Thymus (tissue), 11 donors: ENCODE data around the gene SPOCK3. TPM values are rescaled to one million over a fixed set of nuclear protein-coding genes. Genes with fewer than 3 reads are reported as not detected.
"Not testable (repeated sequence)": the region's sequence is repeated elsewhere in the genome, so short reads cannot be mapped to it uniquely, and the experiment has no call there.

Experiments
- DNase-seq, 9 donors: peaks; one replicate each; pipeline ENCODE4 v3.0.0-alpha.2; 2013; ENCODE audit warnings: low spot score in 9 of 9, low read depth in 6 of 9, missing footprints in 1 of 9
- H3K27ac ChIP-seq, 2 donors: one replicate each; pipeline ENCODE4 v1.5.1; 2013; ENCODE audit warnings: control low read depth in 1 of 2, low read depth in 1 of 2, low read length in 1 of 2, mild to moderate bottlenecking in 1 of 2, moderate library complexity in 1 of 2
- H3K27me3 ChIP-seq, 2 donors: one replicate each; pipeline ENCODE4 v1.5.1; 2013; ENCODE audit warnings: low read length in 1 of 2; ENCODE audit not compliant: control insufficient read depth in 2 of 2, insufficient read depth in 1 of 2
- H3K36me3 ChIP-seq, 2 donors: one replicate each; pipeline ENCODE4 v1.5.1; 2013; ENCODE audit warnings: low read length in 1 of 2, mild to moderate bottlenecking in 1 of 2, moderate library complexity in 1 of 2; ENCODE audit not compliant: control insufficient read depth in 2 of 2, insufficient read depth in 2 of 2
- H3K4me1 ChIP-seq, 2 donors: one replicate each; pipeline ENCODE4 v1.5.1; 2013; ENCODE audit warnings: low read length in 2 of 2; ENCODE audit not compliant: control insufficient read depth in 2 of 2, insufficient read depth in 2 of 2
- H3K4me3 ChIP-seq, 2 donors: one replicate each; pipeline ENCODE4 v1.5.1; 2013; ENCODE audit warnings: low read length in 2 of 2, control low read depth in 1 of 2, mild to moderate bottlenecking in 1 of 2
- H3K9me3 ChIP-seq, 2 donors: one replicate each; pipeline ENCODE4 v1.5.1; 2013; ENCODE audit warnings: low read length in 1 of 2, mild to moderate bottlenecking in 1 of 2; ENCODE audit not compliant: control insufficient read depth in 2 of 2, insufficient read depth in 1 of 2
- WGBS: extraction: QIAGEN DNeasy Blood & Tissue Kit; methylation state at CpG from one replicate; pipeline ENCODE4 v1.1.7; 2013; 5-methylcytosine and 5-hydroxymethylcytosine counted together
- polyA plus RNA-seq: library from polyadenylated mRNA; stranded (reverse); fragments of 200-250 nt; gene quantifications from one replicate; pipeline ENCODE4 v1.2.3, GENCODE V29; 2013
- total RNA-seq: library from RNA; stranded (reverse); fragments of 120-200 nt; gene quantifications from one replicate; pipeline ENCODE4 v1.2.4, GENCODE V29; 2013
- donor health status: healthy.

Gene SPOCK3
- total and polyA plus RNA-seq, 2 donors = 0.48 to 1.2 TPM

DNA sequence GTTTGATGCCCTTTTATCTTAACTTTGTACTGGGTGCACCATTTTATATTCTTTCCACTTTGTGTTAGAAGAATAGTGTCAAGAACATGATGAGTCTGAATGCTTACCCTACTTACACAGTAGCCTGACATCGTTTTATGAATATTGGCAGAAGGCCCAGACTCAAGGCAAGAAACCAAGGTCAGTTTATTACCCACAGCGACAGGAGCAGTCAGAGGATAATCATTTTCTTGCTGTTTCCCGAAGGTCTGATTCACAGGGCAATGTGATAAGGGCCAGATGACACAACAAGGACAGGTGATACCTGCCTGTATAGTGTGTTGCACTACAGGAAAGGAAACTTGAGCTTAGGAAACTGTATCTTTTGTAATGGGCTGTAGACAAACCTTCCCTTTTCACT, 417.4 kb downstream of the SPOCK3 start:
- Histone ChIP-seq H3K27ac (no peak overlapping the region), H3K27me3 (no peaks in the 10 kb centered on the region), H3K9me3 (no peaks in the 10 kb centered on the region), H3K4me1 (no peaks in the 10 kb centered on the region), H3K4me3 (no peak overlapping the region), H3K36me3 (no peaks in the 10 kb centered on the region)
- DNase-seq = peak in 1 of 9 donors; percentile 3
- WGBS = 81% methylated on average over 3 of the region's 3 CpGs

DNA sequence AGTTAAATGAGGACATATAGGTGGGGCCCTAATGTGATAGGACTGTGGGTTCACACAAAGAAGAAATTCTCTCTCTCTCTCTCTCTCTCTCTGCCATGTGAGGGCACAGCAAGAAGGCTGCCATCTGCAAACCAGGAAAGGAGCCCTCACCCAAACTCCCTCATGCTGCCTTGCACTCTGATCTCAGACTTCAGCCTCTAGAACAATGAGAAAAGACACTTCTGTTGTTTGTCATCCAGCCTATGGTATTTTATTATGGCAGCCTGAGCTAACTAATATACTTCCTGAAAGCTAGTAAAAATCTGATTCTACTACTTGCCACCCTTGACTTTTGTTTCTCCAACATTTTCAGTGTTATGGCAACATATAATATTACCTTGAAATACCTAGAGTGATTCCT, 425.9 kb downstream of the SPOCK3 start:
- H3K4me1 ChIP-seq = no peaks in the 10 kb centered on the region
- H3K4me3 ChIP-seq = no peak overlapping the region
- H3K36me3 ChIP-seq = no peaks in the 10 kb centered on the region
- H3K27ac ChIP-seq = no peak overlapping the region
- no peaks in the 10 kb centered on the region for H3K9me3 ChIP-seq
- H3K27me3 ChIP-seq = no peaks in the 10 kb centered on the region
- no peak for DNase-seq

DNA sequence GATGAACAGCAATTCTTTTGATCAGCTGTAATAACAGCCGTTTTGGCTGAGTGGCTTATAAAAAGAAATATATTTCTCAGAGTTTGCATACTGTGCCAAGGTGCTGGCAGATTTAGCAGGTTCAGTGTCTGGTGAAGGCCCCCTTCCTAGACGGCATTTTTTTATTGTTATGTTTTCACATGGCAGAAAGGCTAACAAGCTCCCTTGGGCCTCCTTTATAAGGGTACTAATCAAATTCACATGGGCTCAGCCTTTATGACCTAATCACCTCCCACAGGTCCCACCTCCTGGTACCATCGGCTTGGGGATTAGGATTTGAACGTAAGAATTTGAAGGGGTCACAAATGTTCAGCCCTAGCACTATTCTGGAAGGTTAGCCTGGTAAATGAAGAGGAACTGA, 431.9 kb downstream of the SPOCK3 start:
- H3K9me3 ChIP-seq = no peaks in the 10 kb centered on the region
- H3K4me1 ChIP-seq = no peaks in the 10 kb centered on the region

DNA sequence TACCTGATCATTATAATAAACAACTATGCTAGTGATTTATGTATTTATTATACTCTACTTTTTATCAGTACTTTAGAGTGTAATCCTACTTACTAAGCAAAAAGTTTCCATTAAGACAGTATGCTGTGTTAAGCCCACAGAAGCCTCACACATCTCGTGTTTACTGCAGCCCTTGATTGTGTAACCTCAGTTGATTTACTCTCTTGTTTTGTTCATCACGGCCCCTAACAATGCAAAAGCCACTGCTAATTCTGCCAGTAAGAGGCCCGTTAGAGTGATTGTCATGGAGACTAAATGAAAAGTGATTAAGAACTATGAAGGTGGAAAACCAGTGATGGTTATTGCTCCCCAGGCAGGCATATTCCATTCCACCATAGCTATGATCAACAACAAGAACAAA, 436.2 kb downstream of the SPOCK3 start:
- DNase-seq = no peak
- H3K4me3 ChIP-seq = no peak overlapping the region
- no peaks in the 10 kb centered on the region for H3K27me3 ChIP-seq
- WGBS = 68% methylated on average over 3 of the region's 3 CpGs
- H3K27ac ChIP-seq = no peak overlapping the region
- no peaks in the 10 kb centered on the region for H3K9me3 ChIP-seq
- no peaks in the 10 kb centered on the region for H3K36me3 ChIP-seq
- no peaks in the 10 kb centered on the region for H3K4me1 ChIP-seq

More for the DNA sequence above, 431.9 kb downstream of the SPOCK3 start:
- Histone ChIP-seq H3K27me3 (no peaks in the 10 kb centered on the region), H3K4me3 (no peak overlapping the region), H3K27ac (no peak overlapping the region), H3K36me3 (no peaks in the 10 kb centered on the region)
- WGBS = 87% methylated on average over 4 of the region's 4 CpGs
- DNase-seq = no peak

DNA sequence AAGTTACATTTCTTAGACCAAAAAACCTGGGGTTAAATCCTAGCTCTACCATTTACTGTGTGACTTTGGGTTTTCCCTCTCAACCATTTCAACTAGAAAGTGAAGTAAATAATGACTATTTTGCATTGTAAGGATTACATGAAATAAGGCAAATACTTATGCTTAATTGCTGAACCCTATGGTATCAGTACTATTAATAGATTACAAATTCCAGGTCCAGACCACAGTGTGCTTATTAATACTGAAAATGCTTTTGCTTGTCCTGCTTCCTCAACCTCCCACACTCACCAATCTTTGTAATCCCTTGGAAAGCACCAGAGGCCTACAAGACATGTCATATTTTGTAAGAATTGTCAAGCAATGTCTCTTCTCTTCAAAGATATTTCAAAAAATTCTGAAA, 456.5 kb downstream of the SPOCK3 start:
- Histone ChIP-seq H3K9me3 (no peaks in the 10 kb centered on the region), H3K36me3 (no peaks in the 10 kb centered on the region), H3K4me1 (no peaks in the 10 kb centered on the region), H3K27me3 (no peaks in the 10 kb centered on the region), H3K27ac (no peak overlapping the region), H3K4me3 (no peak overlapping the region)
- no peak for DNase-seq

DNA sequence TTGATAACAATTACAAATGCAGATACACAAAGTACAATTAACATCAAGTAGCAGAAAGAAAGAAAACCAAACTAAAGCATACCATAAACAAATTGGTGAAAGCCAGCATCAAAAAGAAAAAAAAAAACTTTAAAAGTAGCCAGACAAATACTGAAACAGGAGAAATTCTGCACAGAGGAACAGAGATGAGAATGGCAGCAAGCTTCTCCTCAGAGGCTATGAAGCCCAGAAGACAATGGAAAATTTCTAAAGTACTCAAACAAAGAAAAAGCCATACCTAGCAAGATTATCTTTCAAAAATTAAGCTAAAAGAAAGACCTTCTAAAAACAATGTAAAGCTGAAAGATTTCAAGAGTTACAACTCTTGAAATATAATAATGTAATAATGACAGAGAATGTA, 471.3 kb downstream of the SPOCK3 start:
- Histone ChIP-seq H3K4me1 (no peaks in the 10 kb centered on the region), H3K4me3 (no peak overlapping the region), H3K36me3 (no peaks in the 10 kb centered on the region), H3K9me3 (no peaks in the 10 kb centered on the region), H3K27ac (no peak overlapping the region), H3K27me3 (no peaks in the 10 kb centered on the region)
- no peak for DNase-seq

DNA sequence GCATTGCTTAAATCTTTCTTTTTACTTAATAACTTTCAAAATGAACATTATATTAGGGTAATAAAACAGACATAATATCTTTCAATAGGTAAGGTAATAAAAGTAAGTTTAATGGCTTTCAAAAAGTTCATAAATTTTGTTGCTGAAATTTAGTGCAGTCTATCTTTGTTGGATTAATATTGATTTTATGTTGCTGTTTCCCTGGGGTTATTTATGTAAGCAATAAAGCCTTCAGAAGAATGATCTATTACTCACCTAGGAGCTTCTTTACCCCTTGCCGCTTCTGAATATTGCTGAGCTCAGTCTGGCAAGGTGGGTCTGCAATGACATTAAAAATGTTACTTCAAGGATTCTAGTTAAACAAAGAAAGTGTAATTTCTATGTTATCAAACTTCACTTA, 492.6 kb downstream of the SPOCK3 start:
- 90% methylated on average over 1 of the region's 1 CpG for WGBS

DNA sequence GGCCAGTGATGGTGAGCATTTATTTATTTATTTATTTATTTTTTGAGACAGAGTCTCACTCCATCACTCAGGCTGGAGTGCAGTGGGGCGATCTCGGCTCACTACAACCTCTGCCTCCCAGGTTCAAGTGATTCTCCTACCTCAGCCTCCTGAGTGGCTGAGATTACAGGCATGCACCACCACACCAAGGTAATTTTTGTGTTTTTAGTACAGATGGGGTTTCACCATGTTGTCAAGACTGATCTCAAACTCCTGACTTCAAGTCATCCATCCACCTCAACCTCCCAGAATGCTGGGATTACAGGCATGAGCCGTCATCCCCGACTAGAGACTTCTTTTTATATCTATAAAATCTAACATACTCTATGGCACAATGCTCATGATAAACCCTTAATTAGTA, 495.1 kb downstream of the SPOCK3 start:
- not testable (repeated sequence) for H3K9me3 ChIP-seq, H3K4me3 ChIP-seq, H3K36me3 ChIP-seq, DNase-seq, H3K4me1 ChIP-seq, H3K27ac ChIP-seq, H3K27me3 ChIP-seq
- 97% methylated on average over 4 of the region's 4 CpGs for WGBS

More for the DNA sequence above, 492.6 kb downstream of the SPOCK3 start:
- Histone ChIP-seq H3K4me1 (no peaks in the 10 kb centered on the region), H3K9me3 (peaks cover 0 to 6% of the 10 kb centered on the region in 2 donors), H3K4me3 (no peak overlapping the region), H3K36me3 (no peaks in the 10 kb centered on the region), H3K27me3 (no peaks in the 10 kb centered on the region), H3K27ac (no peak overlapping the region)
- DNase-seq = no peak

DNA sequence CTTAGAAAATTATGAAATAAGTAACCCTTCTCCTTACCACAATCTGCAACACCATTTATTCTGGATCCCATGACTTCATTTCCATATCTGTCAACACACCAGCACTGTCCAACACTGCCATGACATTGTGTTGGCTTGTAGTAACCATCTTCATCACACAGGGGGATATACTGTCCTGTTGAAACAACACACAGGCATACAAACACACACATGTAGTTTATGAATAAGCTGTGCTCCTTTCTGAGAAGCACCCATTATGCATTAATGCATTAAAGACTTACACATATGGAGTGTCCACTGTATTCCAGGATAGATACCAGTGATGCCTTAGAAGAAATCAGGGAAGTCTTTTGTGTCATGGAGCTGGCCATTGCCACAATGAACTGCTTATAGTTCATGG, 496.9 kb downstream of the SPOCK3 start:
- H3K9me3 ChIP-seq = no peaks in the 10 kb centered on the region
- no peak overlapping the region for H3K4me3 ChIP-seq
- no peak overlapping the region for H3K27ac ChIP-seq
- H3K4me1 ChIP-seq = no peaks in the 10 kb centered on the region
- DNase-seq = no peak
- H3K36me3 ChIP-seq = no peaks in the 10 kb centered on the region
- no peaks in the 10 kb centered on the region for H3K27me3 ChIP-seq

DNA sequence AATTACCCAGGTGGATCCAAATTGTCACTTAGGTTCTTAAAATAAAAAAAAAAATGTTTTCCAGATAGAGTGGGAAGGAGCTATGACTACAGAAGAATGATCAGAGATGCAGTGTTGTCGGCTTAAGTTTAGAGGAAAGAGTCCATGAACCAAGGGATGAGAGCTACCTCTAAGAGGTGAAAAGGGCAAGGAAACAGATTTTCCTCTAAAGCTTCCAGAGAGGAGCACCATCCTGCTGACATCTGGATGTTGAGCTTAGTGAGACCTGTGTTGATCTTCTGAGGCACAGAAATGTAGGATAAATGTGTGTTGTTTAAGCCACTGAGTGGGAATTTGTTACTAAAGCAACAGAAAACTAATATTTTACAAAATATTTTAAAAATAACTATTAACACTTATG, 498.7 kb downstream of the SPOCK3 start:
- 91% methylated on average over 1 of the region's 1 CpG for WGBS
- Histone ChIP-seq H3K4me1 (no peaks in the 10 kb centered on the region), H3K27me3 (no peaks in the 10 kb centered on the region), H3K36me3 (no peaks in the 10 kb centered on the region), H3K4me3 (no peak overlapping the region), H3K9me3 (no peaks in the 10 kb centered on the region), H3K27ac (no peak overlapping the region)
- DNase-seq = no peak
